Tibial artery (tissue), 4 donors: ENCODE results near the gene SC5D.

Experiments used
- DNase-seq, 2 donors: peaks; one replicate each; pipeline ENCODE4 v3.0.0-alpha.2; 2019
- H3K27ac ChIP-seq, 2 donors: fragments of 200-600 bp; sonication (generic) in 1 of 2; 1 replicate in 1 of 2; 2 replicates in 1 of 2; pipeline ENCODE4 v1.5.1; 2018 to 2019; ENCODE audit warnings: mild to moderate bottlenecking in 1 of 2
- H3K27me3 ChIP-seq, 2 donors: fragments of 200-600 bp; sonication (generic) in 1 of 2; one replicate each; pipeline versions ENCODE4 v1.5.1 to v1.6.0; 2016 to 2019
- H3K36me3 ChIP-seq, 3 donors: fragments of 200-600 bp; sonication (generic) in 2 of 3; one replicate each; pipeline ENCODE4 v1.5.1; 2016 to 2019; ENCODE audit warnings: mild to moderate bottlenecking in 2 of 3
- H3K4me1 ChIP-seq, 4 donors: fragments of 200-600 bp; sonication (generic) in 2 of 4; 1 replicate in 3 of 4; 2 replicates in 1 of 4; pipeline ENCODE4 v1.5.1; 2016 to 2019
- H3K4me3 ChIP-seq, 2 donors: fragments of 200-600 bp; sonication (generic) in 1 of 2; 1 replicate in 1 of 2; 2 replicates in 1 of 2; pipeline ENCODE4 v1.5.1; 2018 to 2019; ENCODE audit warnings: mild to moderate bottlenecking in 2 of 2
- H3K9me3 ChIP-seq, 3 donors: fragments of 200-600 bp; sonication (generic) in 1 of 3; one replicate each; pipeline ENCODE4 v1.5.1; 2016 to 2019
- CTCF ChIP-seq, 2 experiments: fragments of 200-600 bp in 1 of 2; fragments of 450-650 bp in 1 of 2; IDR thresholded peaks; one replicate each; pipeline ENCODE4 v1.5.1; 2017 to 2019; ENCODE audit warnings: antibody characterized with exemption in 2 of 2, mild to moderate bottlenecking in 1 of 2, moderate library complexity in 1 of 2
- intact Hi-C: fragments of 100-400 bp; cut with DNase I; formaldehyde crosslinking; loops from one replicate; pipeline ENCODE4 v1.15.0; 2023; ENCODE audit warnings: low total_unique reads

SC5D gene

GRCh38 chr11:121249039-121249663, 43.4 kb upstream of the SC5D start:
- peak; percentile 68 to 70 for TF ChIP-seq CTCF (IDR thresholded peaks at IDR 0.05)
- Histone ChIP-seq H3K27me3 (no peaks in the 10 kb centered on the region), H3K27ac (no peak overlapping the region), H3K4me3 (no peak overlapping the region), H3K9me3 (no peaks in the 10 kb centered on the region), H3K36me3 (no peaks in the 10 kb centered on the region), H3K4me1 (no peaks in the 10 kb centered on the region)
- DNase-seq, result no peak
- intact Hi-C loops, result loop anchor here (10.0 kb wide), 1 partner anchor 346 kb away; no protein-coding TSS in a partner anchor

- DNase-seq, result no peak
- no peaks in the 10 kb centered on the region for H3K4me1 ChIP-seq
- intact Hi-C loops, result no loop called here
- H3K27ac ChIP-seq, result no peak overlapping the region
- no peak for TF ChIP-seq CTCF (IDR thresholded peaks at IDR 0.05)
- H3K4me3 ChIP-seq, result no peak overlapping the region
- H3K9me3 ChIP-seq, result no peaks in the 10 kb centered on the region
- H3K27me3 ChIP-seq, result no peaks in the 10 kb centered on the region
- no peaks in the 10 kb centered on the region for H3K36me3 ChIP-seq
These were observed 41.7 kb upstream of the SC5D start for GRCh38 chr11:121250843-121251242.

GRCh38 chr11:121253951-121254350, 38.6 kb upstream of the SC5D start:
- no peak overlapping the region for H3K4me3 ChIP-seq
- H3K9me3 ChIP-seq, result no peaks in the 10 kb centered on the region
- no peak overlapping the region for H3K27ac ChIP-seq
- H3K36me3 ChIP-seq, result no peaks in the 10 kb centered on the region
- no peaks in the 10 kb centered on the region for H3K27me3 ChIP-seq
- intact Hi-C loops, result no loop called here
- no peaks in the 10 kb centered on the region for H3K4me1 ChIP-seq
- DNase-seq, result no peak
- no peak for TF ChIP-seq CTCF (IDR thresholded peaks at IDR 0.05)

- Histone ChIP-seq H3K4me1 (no peaks in the 10 kb centered on the region), H3K36me3 (no peaks in the 10 kb centered on the region), H3K27me3 (no peaks in the 10 kb centered on the region), H3K9me3 (no peaks in the 10 kb centered on the region), H3K4me3 (no peak overlapping the region), H3K27ac (no peak overlapping the region)
- TF ChIP-seq CTCF (IDR thresholded peaks at IDR 0.05), result no peak
- DNase-seq, result no peak
- intact Hi-C loops, result no loop called here
These were observed 37.8 kb upstream of the SC5D start for GRCh38 chr11:121254756-121255155.

GRCh38 chr11:121255473-121256125, 37.0 kb upstream of the SC5D start:
- Histone ChIP-seq H3K36me3 (no peaks in the 10 kb centered on the region), H3K4me3 (no peak overlapping the region), H3K9me3 (no peaks in the 10 kb centered on the region), H3K27me3 (no peaks in the 10 kb centered on the region), H3K27ac (no peak overlapping the region), H3K4me1 (no peaks in the 10 kb centered on the region)
- TF ChIP-seq CTCF (IDR thresholded peaks at IDR 0.05), result no peak
- no peak for DNase-seq
- intact Hi-C loops, result no loop called here
